Measurements from ENCODE around the gene GNG12.

DNA sequence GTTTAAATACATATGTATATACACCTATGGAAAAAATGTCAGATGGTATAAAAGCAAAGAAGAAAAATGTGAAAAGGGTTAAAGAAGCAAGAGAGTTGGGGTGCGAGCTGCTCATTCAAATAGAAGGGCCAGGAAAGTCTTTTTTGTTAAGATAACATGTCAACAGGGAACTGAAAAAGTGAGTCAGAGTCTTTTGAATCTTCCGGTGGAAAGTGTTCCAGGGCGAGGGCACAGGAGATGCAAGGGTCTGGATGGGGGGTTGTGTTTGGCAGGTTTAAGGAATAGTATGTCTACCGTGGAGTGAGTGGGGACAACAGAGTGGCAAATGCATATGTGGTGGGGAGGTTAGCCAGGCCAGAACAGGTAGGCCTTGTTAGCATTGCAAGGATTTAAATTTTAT is 22.2 kb upstream of the GNG12 start:
- no peak for TF ChIP-seq NR3C1 (CRISPR knock-in tag; conservative IDR thresholded peaks at IDR 0.05; ENCODE audit: low read depth)
- TF ChIP-seq NR2C2 (CRISPR knock-in tag; IDR thresholded peaks at IDR 0.05) = no peak
- TF ChIP-seq TCF7 (CRISPR knock-in tag; IDR thresholded peaks at IDR 0.05; ENCODE audit: low read depth) = no peak
- no peak for TF ChIP-seq ZBTB43 (CRISPR knock-in tag; IDR thresholded peaks at IDR 0.05)
- TF ChIP-seq KAT7 (CRISPR knock-in tag; IDR thresholded peaks at IDR 0.05; ENCODE audit: borderline replicate concordance) = no peak
- TF ChIP-seq, protein P1, sequence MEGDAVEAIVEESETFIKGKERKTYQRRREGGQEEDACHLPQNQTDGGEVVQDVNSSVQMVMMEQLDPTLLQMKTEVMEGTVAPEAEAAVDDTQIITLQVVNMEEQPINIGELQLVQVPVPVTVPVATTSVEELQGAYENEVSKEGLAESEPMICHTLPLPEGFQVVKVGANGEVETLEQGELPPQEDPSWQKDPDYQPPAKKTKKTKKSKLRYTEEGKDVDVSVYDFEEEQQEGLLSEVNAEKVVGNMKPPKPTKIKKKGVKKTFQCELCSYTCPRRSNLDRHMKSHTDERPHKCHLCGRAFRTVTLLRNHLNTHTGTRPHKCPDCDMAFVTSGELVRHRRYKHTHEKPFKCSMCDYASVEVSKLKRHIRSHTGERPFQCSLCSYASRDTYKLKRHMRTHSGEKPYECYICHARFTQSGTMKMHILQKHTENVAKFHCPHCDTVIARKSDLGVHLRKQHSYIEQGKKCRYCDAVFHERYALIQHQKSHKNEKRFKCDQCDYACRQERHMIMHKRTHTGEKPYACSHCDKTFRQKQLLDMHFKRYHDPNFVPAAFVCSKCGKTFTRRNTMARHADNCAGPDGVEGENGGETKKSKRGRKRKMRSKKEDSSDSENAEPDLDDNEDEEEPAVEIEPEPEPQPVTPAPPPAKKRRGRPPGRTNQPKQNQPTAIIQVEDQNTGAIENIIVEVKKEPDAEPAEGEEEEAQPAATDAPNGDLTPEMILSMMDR (IDR thresholded peaks at IDR 0.05) = no peak
